Esophagus muscularis mucosa (tissue), 4 donors: ENCODE data around the gene NBEAL2. TPM values are rescaled to one million over a fixed set of nuclear protein-coding genes. Genes with fewer than 3 reads are reported as not detected.
A peak's percentile ranks its signal among the peaks of the same experiment; 100 is the strongest.

ENCODE experiments used
- DNase-seq: peaks from one replicate; pipeline ENCODE4 v3.0.0-alpha.2; 2017; ENCODE audit errors: extremely low spot score
- H3K27ac ChIP-seq, 4 donors: fragments of 200-600 bp; sonication (generic); replicated peaks in 1 of 4; 1 replicate in 3 of 4; 2 replicates in 1 of 4; pipeline ENCODE4 v1.5.1; 2016 to 2019; ENCODE audit warnings: mild to moderate bottlenecking in 1 of 4
- H3K27me3 ChIP-seq, 4 donors: fragments of 200-600 bp; sonication (generic); one replicate each; pipeline versions ENCODE4 v1.5.1 to v1.6.0; 2016 to 2019
- H3K36me3 ChIP-seq, 4 donors: fragments of 200-600 bp; sonication (generic); one replicate each; pipeline ENCODE4 v1.5.1; 2016 to 2019
- H3K4me1 ChIP-seq, 4 donors: fragments of 200-600 bp; sonication (generic); one replicate each; pipeline ENCODE4 v1.5.1; 2016 to 2019
- H3K4me3 ChIP-seq, 4 donors: fragments of 200-600 bp; sonication (generic); 1 replicate in 2 of 4; 2 replicates in 2 of 4; pipeline ENCODE4 v1.5.1; 2016 to 2019; ENCODE audit warnings: mild to moderate bottlenecking in 4 of 4, moderate library complexity in 1 of 4
- H3K9me3 ChIP-seq, 4 donors: fragments of 200-600 bp; sonication (generic); 1 replicate in 3 of 4; 2 replicates in 1 of 4; pipeline ENCODE4 v1.5.1; 2016 to 2019
- CTCF ChIP-seq, 3 experiments: fragments of 200-600 bp in 2 of 3; fragments of 450-650 bp in 1 of 3; sonication (generic) in 2 of 3; IDR thresholded peaks; one replicate each; pipeline ENCODE4 v1.5.1; 2017 to 2019; ENCODE audit warnings: antibody characterized with exemption in 3 of 3, mild to moderate bottlenecking in 2 of 3, moderate library complexity in 1 of 3
- EP300 ChIP-seq: sonication (generic); formaldehyde crosslinking; IDR thresholded peaks from one replicate; pipeline ENCODE4 v1.6.1; 2017; ENCODE audit warnings: antibody characterized with exemption
- POLR2A ChIP-seq: fragments of 450-650 bp; IDR thresholded peaks from one replicate; pipeline ENCODE4 v1.6.1; 2017; ENCODE audit warnings: antibody characterized with exemption, moderate library complexity, mild to moderate bottlenecking, low read depth
- POLR2AphosphoS5 ChIP-seq, 2 donors: sonication (generic); formaldehyde crosslinking; IDR thresholded peaks; one replicate each; pipeline ENCODE4 v1.6.1; 2017; ENCODE audit warnings: antibody characterized with exemption in 2 of 2
- WGBS: methylation state at CpG from one replicate; pipeline ENCODE4 v1.1.5; 2018; 5-methylcytosine and 5-hydroxymethylcytosine counted together
- intact Hi-C: fragments of 100-400 bp; cut with DNase I; formaldehyde crosslinking; loops from one replicate; pipeline ENCODE4 v1.15.1; 2023
- total RNA-seq, 4 donors: library from RNA; depleted of rRNA; stranded (reverse); fragments of >200 nt; gene quantifications; one replicate each; pipeline versions ENCODE4 v1.1.0 to v1.2.1, GENCODE V29; 2016

NBEAL2 gene
- total RNA-seq, 4 donors from 2014 or later = 16.6 to 22.1 (median 21.2) TPM

- peaks cover 0 to 12% (median 7%) of the 10 kb centered on the region in 4 donors for H3K4me1 ChIP-seq
- no peak for DNase-seq
- H3K4me3 ChIP-seq = no peak overlapping the region
- H3K9me3 ChIP-seq = no peaks in the 10 kb centered on the region
- H3K27ac ChIP-seq = no peak overlapping the region
- TF ChIP-seq POLR2A (no peak), EP300 (no peak), CTCF (IDR thresholded peaks at IDR 0.05) (no peak)
- H3K27me3 ChIP-seq = no peaks in the 10 kb centered on the region
- H3K36me3 ChIP-seq = peaks cover 16 to 90% (median 79%) of the 10 kb centered on the region in 4 donors
- intact Hi-C loops = loop anchor here (1.0 kb wide), 1 partner anchor 74 kb away; no protein-coding TSS in a partner anchor
- 68% methylated on average over 9 of the region's 13 CpGs for WGBS
Measured at GRCh38 chr3:46997453-46998091, 18.1 kb downstream of the NBEAL2 start.

- Histone ChIP-seq H3K4me3 (no peak overlapping the region), H3K9me3 (no peaks in the 10 kb centered on the region), H3K36me3 (peaks cover 19 to 94% (median 81%) of the 10 kb centered on the region in 4 donors), H3K4me1 (peaks cover 0 to 12% (median 7%) of the 10 kb centered on the region in 4 donors), H3K27ac (no peak overlapping the region), H3K27me3 (no peaks in the 10 kb centered on the region)
- 98% methylated on average over 8 of the region's 27 CpGs for WGBS
- no peak for DNase-seq
- no peak for TF ChIP-seq EP300
- peak; percentile 75 to 84 (median 81) for TF ChIP-seq CTCF (IDR thresholded peaks at IDR 0.05)
- TF ChIP-seq POLR2AphosphoS5 (IDR thresholded peaks at IDR 0.05) = peak in 1 of 2 donors; percentile 39
- no peak for TF ChIP-seq POLR2A
- intact Hi-C loops = loop anchor here (1.0 kb wide), 1 partner anchor 75 kb away; no protein-coding TSS in a partner anchor
Measured at GRCh38 chr3:46998121-46998851, 18.8 kb downstream of the NBEAL2 start.

GRCh38 chr3:46998852-46999515 lies 19.5 kb downstream of the NBEAL2 start:
- H3K27me3 ChIP-seq = no peaks in the 10 kb centered on the region
- 96% methylated on average over 5 of the region's 22 CpGs for WGBS
- DNase-seq = no peak
- no peaks in the 10 kb centered on the region for H3K9me3 ChIP-seq
- TF ChIP-seq CTCF (IDR thresholded peaks at IDR 0.05) (no peak), POLR2AphosphoS5 (IDR thresholded peaks at IDR 0.05) (no peak), POLR2A (no peak), EP300 (no peak)
- H3K27ac ChIP-seq = no peak overlapping the region
- no peak overlapping the region for H3K4me3 ChIP-seq
- peaks cover 20 to 95% (median 84%) of the 10 kb centered on the region in 4 donors for H3K36me3 ChIP-seq
- H3K4me1 ChIP-seq = peaks cover 0 to 12% (median 7%) of the 10 kb centered on the region in 4 donors
- intact Hi-C loops = loop anchor here (1.0 kb wide), 1 partner anchor 76 kb away; no protein-coding TSS in a partner anchor

- Histone ChIP-seq H3K27ac (no peak overlapping the region), H3K36me3 (peaks cover 20 to 95% (median 85%) of the 10 kb centered on the region in 4 donors), H3K4me3 (no peak overlapping the region), H3K27me3 (no peaks in the 10 kb centered on the region), H3K4me1 (peaks cover 0 to 12% (median 7%) of the 10 kb centered on the region in 4 donors), H3K9me3 (no peaks in the 10 kb centered on the region)
- 83% methylated on average over 11 of the region's 14 CpGs for WGBS
- TF ChIP-seq CTCF (IDR thresholded peaks at IDR 0.05) = no peak
- TF ChIP-seq POLR2AphosphoS5 (IDR thresholded peaks at IDR 0.05) = no peak
- TF ChIP-seq EP300 = no peak
- TF ChIP-seq POLR2A = no peak
- intact Hi-C loops = no loop called here
- no peak for DNase-seq
Measured at GRCh38 chr3:46999516-47000197, 20.2 kb downstream of the NBEAL2 start.
